ENCODE measurements around the gene SNTG2.

Gene SNTG2

DNA sequence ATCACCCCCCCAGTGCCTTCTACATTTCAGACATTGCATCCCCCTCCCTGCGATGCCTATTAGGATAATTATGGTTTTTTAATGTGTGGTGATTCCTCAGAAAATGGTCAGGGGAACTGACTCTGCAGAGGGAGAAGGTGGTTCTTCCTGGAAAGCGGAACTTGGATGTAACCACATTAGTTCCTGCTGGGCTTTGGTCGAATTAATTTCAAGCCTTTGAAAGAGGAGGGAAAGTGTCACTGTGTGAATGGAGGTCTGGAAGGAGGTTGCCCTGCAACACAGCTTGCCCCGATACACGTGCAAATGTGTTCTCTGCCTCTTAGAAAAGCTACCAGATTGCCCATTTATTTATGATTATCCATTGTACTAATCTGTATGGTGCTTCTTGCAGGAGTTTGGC is 399.5 kb downstream of the SNTG2 start:
- no peak overlapping the region for H3K4me3 ChIP-seq (ENCODE audit: low read length, poor library complexity, severe bottlenecking)
- TF ChIP-seq EZH2phosphoT487 (IDR thresholded peaks at IDR 0.05; ENCODE audit: borderline replicate concordance), result no peak
- TF ChIP-seq, protein P1, sequence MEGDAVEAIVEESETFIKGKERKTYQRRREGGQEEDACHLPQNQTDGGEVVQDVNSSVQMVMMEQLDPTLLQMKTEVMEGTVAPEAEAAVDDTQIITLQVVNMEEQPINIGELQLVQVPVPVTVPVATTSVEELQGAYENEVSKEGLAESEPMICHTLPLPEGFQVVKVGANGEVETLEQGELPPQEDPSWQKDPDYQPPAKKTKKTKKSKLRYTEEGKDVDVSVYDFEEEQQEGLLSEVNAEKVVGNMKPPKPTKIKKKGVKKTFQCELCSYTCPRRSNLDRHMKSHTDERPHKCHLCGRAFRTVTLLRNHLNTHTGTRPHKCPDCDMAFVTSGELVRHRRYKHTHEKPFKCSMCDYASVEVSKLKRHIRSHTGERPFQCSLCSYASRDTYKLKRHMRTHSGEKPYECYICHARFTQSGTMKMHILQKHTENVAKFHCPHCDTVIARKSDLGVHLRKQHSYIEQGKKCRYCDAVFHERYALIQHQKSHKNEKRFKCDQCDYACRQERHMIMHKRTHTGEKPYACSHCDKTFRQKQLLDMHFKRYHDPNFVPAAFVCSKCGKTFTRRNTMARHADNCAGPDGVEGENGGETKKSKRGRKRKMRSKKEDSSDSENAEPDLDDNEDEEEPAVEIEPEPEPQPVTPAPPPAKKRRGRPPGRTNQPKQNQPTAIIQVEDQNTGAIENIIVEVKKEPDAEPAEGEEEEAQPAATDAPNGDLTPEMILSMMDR (conservative IDR thresholded peaks at IDR 0.05; ENCODE audit: low read length), result no peak
- no peak overlapping the region for H3K4me2 ChIP-seq (ENCODE audit: low read depth, low read length, poor library complexity, severe bottlenecking)
- H3K9me2 ChIP-seq (replicated peaks; ENCODE audit: low read depth, low read length), result no peaks in the 10 kb centered on the region
- peaks cover 17% of the 10 kb centered on the region; the same call in 1 of the 2 replicates for H3K9me3 ChIP-seq (ENCODE audit: insufficient read depth, low read depth, low read length)
- no peak overlapping the region for H3K9ac ChIP-seq (ENCODE audit: low read depth, low read length, poor library complexity, severe bottlenecking)
- no peaks in the 10 kb centered on the region for H3K4me1 ChIP-seq (ENCODE audit: insufficient read depth, low read length, poor library complexity, severe bottlenecking)
- no peaks in the 10 kb centered on the region for H3K79me2 ChIP-seq (ENCODE audit: insufficient read depth, low read length)
- H3F3A ChIP-seq (ENCODE audit: low read depth), result no peaks in the 10 kb centered on the region
- no peak overlapping the region for H2AFZ ChIP-seq (ENCODE audit: low read length)
- H3K36me3 ChIP-seq (ENCODE audit: insufficient read depth, low read length), result no peaks in the 10 kb centered on the region
- no peaks in the 10 kb centered on the region for H4K20me1 ChIP-seq (ENCODE audit: insufficient read depth, low read length, poor library complexity, severe bottlenecking)
- no peaks in the 10 kb centered on the region for H3K27me3 ChIP-seq (ENCODE audit: insufficient read depth, low read length, poor library complexity, severe bottlenecking)

DNA sequence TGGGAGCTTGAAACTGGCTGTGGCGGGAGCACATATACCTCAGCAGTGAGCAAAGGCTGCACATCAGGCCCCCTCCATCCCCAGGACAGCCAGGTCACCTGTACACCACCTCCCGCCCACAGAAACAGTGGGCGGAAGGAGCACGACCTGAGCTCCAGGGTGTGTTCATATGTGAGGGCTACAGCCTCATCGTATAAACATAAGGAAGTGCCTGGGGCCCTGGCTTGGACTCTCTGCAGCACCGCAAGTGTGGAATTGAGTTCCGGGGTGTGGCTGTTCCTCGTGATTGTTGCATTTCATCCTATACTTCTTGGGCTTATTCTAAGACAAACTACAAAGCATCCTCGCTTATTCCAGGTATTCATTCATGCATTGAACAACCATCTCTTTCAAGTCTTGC is 402.5 kb downstream of the SNTG2 start:
- TF ChIP-seq EZH2phosphoT487 (IDR thresholded peaks at IDR 0.05; ENCODE audit: borderline replicate concordance), result no peak
- TF ChIP-seq, protein P1 (conservative IDR thresholded peaks at IDR 0.05; ENCODE audit: low read length), result no peak
- Histone ChIP-seq H2AFZ (ENCODE audit: low read length) (no peak overlapping the region), H4K20me1 (ENCODE audit: insufficient read depth, low read length, poor library complexity, severe bottlenecking) (no peaks in the 10 kb centered on the region), H3K9me2 (replicated peaks; ENCODE audit: low read depth, low read length) (no peaks in the 10 kb centered on the region), H3F3A (ENCODE audit: low read depth) (no peaks in the 10 kb centered on the region), H3K27me3 (ENCODE audit: insufficient read depth, low read length, poor library complexity, severe bottlenecking) (no peaks in the 10 kb centered on the region), H3K36me3 (ENCODE audit: insufficient read depth, low read length) (no peaks in the 10 kb centered on the region), H3K4me1 (ENCODE audit: insufficient read depth, low read length, poor library complexity, severe bottlenecking) (no peaks in the 10 kb centered on the region), H3K79me2 (ENCODE audit: insufficient read depth, low read length) (no peaks in the 10 kb centered on the region), H3K4me2 (ENCODE audit: low read depth, low read length, poor library complexity, severe bottlenecking) (no peak overlapping the region), H3K9me3 (ENCODE audit: insufficient read depth, low read depth, low read length) (peaks cover 10% of the 10 kb centered on the region; the same call in 1 of the 2 replicates), H3K9ac (ENCODE audit: low read depth, low read length, poor library complexity, severe bottlenecking) (no peak overlapping the region), H3K4me3 (ENCODE audit: low read length, poor library complexity, severe bottlenecking) (no peak overlapping the region)

DNA sequence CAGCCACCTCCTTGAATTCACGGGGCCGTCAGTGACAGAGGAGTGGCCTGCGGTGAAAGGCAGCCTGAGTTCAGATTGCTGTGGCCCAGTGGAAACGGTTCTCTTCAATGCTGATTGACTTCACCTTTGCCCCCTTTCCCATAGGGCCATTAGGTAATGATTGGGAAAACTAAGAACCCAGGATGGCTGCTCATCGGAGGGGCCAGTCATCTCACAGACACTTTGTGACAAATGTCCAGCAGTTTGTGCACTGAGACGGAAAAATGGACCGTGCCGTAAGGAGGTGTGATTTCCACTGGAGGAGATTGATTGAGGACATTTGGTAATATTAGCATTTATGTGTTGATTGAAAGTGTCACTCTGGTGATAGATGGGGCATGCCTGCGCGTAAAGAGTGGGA is 402.9 kb downstream of the SNTG2 start:
- Histone ChIP-seq H3K27me3 (ENCODE audit: insufficient read depth, low read length, poor library complexity, severe bottlenecking) (no peaks in the 10 kb centered on the region), H3F3A (ENCODE audit: low read depth) (no peaks in the 10 kb centered on the region), H3K9ac (ENCODE audit: low read depth, low read length, poor library complexity, severe bottlenecking) (no peak overlapping the region), H4K20me1 (ENCODE audit: insufficient read depth, low read length, poor library complexity, severe bottlenecking) (no peaks in the 10 kb centered on the region), H3K79me2 (ENCODE audit: insufficient read depth, low read length) (no peaks in the 10 kb centered on the region), H3K4me3 (ENCODE audit: low read length, poor library complexity, severe bottlenecking) (no peak overlapping the region), H3K4me2 (ENCODE audit: low read depth, low read length, poor library complexity, severe bottlenecking) (no peak overlapping the region), H3K4me1 (ENCODE audit: insufficient read depth, low read length, poor library complexity, severe bottlenecking) (no peaks in the 10 kb centered on the region), H3K9me3 (ENCODE audit: insufficient read depth, low read depth, low read length) (peaks cover 6% of the 10 kb centered on the region; the same call in 1 of the 2 replicates), H3K9me2 (replicated peaks; ENCODE audit: low read depth, low read length) (no peaks in the 10 kb centered on the region), H3K36me3 (ENCODE audit: insufficient read depth, low read length) (no peaks in the 10 kb centered on the region), H2AFZ (ENCODE audit: low read length) (no peak overlapping the region)
- TF ChIP-seq, protein P1 (conservative IDR thresholded peaks at IDR 0.05; ENCODE audit: low read length), result no peak
- no peak for TF ChIP-seq EZH2phosphoT487 (IDR thresholded peaks at IDR 0.05; ENCODE audit: borderline replicate concordance)
